GM18909 (cell line): ENCODE measurements around the gene ERFE.

Source experiments
- ATAC-seq: cut with Tn5 transposase; IDR thresholded peaks from one replicate; pipeline ENCODE4 v1.9.1; 2021; ENCODE audit warnings: mild to moderate bottlenecking; ENCODE audit not compliant: unreplicated experiment, poor library complexity

The ERFE gene

GRCh38 chr2:238152771-238153688 lies 5.7 kb upstream of the ERFE start:
- no peak for ATAC-seq

GRCh38 chr2:238154570-238154969 lies 4.2 kb upstream of the ERFE start:
- no peak for ATAC-seq

GRCh38 chr2:238155051-238155760 lies 3.6 kb upstream of the ERFE start:
- ATAC-seq, result no peak

GRCh38 chr2:238155761-238156694 lies 2.7 kb upstream of the ERFE start:
- ATAC-seq, result no peak

DNA sequence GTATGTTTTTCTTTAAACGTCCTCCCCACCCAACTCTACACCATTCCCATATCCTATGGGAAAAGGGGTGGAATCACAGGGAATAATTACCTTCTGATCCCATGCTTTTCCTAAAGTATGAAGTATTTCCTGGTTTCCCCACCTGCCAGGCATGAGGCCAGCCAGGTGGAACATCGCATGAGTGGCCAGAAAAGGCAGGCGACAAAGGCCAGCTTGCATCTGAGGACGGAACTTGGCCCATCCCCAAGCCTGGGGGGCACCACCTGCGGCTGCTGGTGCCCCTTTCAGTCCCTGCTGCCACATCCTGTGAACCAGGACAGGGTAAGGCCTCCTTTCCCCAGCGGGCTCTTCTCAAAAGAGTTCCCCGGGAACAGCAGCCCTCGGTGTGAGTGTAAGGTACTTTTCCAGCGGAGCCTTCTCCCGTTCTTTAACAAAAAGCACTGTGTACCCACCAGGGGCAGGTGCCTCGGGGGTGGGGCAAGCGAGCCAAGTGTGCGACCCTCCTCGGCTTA lies 1.2 kb upstream of the ERFE start:
- ATAC-seq, result no peak

DNA sequence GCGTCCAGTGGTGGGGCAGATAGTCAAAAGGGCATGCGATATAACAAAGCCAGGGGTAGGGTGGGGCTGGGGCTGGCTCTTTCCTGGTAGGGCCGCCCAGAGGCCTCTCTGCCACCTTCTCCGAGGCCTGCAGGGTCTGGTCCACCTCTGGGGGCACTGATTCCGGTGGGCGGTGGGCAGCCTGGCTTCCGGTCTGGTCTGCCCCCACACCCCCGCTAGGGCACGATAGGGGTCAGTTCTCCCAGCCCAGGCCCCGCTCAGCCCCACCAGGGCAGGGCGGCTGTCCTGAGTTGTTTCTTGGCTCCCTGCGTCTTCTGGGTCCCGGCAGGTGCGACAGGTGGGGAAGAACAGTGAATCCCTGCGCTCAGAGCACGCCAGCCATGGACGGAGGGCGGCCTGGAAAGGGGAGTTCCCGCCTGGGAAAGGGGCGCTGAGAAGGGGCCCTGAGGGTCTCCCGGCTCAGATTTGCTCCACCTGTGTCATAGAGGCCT lies 707 bp upstream of the ERFE start:
- ATAC-seq, result no peak

DNA sequence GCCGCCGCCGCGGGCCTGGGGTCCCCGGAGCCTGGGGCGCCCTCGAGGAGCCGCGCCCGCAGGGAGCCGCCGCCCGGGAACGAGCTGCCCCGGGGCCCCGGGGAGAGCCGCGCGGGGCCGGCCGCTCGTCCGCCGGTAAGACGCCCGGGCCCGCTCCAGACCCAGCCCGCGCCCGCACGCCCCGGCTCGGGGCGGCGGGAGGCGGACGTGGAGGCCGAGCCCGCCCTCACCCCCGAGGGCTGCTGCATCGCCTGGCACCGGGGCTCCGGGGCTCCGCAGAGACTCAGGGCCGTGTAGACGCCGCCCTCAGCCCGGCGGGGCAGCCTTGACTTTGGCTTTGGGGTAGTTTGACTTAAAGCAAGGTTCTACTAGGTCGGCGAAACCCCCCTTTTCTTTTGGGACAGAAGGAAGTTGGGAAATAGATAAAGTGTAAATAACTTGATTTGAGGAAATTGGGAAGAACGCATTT lies 335 bp downstream of the ERFE start:
- peak; percentile 25 for ATAC-seq

GRCh38 chr2:238159661-238160205 lies 963 bp downstream of the ERFE start:
- ATAC-seq, result no peak

DNA sequence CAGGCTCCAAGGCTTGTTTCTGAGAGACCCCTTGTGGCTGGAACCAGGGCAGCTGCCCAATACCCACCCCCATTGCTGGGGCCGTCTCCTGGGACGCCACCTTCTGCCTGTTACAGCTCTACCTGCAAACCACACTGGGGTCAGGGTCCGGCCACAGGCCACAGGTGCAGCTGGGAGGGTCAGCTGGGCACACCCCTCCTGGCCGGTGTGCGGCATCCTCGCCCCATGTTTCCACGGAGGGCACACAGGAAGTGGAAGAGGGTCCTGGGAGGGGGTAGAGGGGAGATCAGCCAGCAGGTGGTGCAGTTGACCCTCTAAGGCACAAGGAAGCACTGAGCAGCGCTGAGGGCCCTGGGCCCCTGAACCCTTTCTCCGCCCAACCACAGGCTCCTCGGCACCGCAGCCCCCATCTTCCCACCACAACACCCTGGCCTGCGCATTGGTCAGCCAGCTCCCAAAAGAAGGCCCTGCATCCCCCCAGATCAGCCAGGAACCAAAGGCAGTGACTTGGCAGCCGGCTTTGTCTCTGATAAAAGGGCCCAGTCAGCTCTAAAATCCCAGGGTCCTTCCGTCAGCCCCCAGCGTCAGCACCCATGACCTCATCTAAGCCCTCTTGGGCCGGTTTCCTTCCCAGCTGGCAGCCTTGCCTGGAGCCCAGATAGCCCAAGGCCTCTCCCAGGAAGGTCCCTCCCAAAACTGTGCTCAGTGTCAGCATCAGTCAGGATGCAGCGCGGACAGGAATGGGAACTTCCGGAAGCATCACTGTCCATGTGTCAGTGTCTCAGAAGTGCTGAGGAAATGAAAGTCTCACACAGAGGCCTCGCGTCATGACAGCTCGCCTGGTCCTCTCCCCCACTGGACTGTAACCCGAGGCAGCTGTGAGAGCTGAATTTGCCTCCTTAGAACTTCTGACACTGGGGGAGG lies 1.7 kb downstream of the ERFE start:
- ATAC-seq, result no peak

- ATAC-seq, result no peak
Observed at GRCh38 chr2:238161291-238162051, 2.7 kb downstream of the ERFE start.

- ATAC-seq, result no peak
Observed at GRCh38 chr2:238162251-238162845, 3.6 kb downstream of the ERFE start.

GRCh38 chr2:238162846-238163441 lies 4.2 kb downstream of the ERFE start:
- no peak for ATAC-seq

- ATAC-seq, result no peak
Observed at GRCh38 chr2:238163481-238164198, 4.9 kb downstream of the ERFE start.

- no peak for ATAC-seq
Observed at GRCh38 chr2:238164906-238165287, 6.1 kb downstream of the ERFE start.

- no peak for ATAC-seq
Observed at GRCh38 chr2:238165288-238165921, 6.6 kb downstream of the ERFE start.
